Measurements from ENCODE around the gene WDR64.

- TF ChIP-seq CTCF (IDR thresholded peaks at IDR 0.05) (no peak), POLR2A (IDR thresholded peaks at IDR 0.05) (no peak)
Measured at GRCh38 chr1:241707442-241707841, 55.4 kb downstream of the WDR64 start.

Data from ovary (tissue), 3 donors.